HG02610 (cell line): ENCODE results near the gene RNF150.
"Not testable (repeated sequence)": the region's sequence is repeated elsewhere in the genome, so short reads cannot be mapped to it uniquely, and the experiment has no call there.

Source experiments
- ATAC-seq: cut with Tn5 transposase; IDR thresholded peaks from one replicate; pipeline ENCODE4 v1.9.1; 2021; ENCODE audit warnings: mild to moderate bottlenecking, moderate library complexity; ENCODE audit not compliant: unreplicated experiment

RNF150 gene

GRCh38 chr4:141079393-141079930 lies 53.8 kb downstream of the RNF150 start:
- ATAC-seq = no peak

DNA sequence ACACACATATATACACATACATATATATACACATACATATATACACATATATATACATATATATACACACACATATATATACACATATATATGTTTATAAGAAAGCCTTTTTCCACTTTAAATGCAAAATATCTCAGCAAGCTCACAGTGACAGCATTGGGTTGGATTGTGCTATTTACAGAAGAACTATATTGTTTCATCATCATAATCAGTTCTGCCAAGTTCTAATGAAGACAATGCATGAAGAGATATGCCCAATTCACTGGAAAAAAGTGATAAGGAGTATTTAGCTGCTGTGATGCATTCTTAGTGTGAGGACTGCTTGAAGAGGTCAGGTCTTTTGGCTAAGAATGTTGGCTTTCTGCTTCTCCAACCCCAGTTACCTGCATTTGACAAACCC lies 54.4 kb downstream of the RNF150 start:
- no peak for ATAC-seq

GRCh38 chr4:141077611-141078225 lies 55.6 kb downstream of the RNF150 start:
- no peak for ATAC-seq

DNA sequence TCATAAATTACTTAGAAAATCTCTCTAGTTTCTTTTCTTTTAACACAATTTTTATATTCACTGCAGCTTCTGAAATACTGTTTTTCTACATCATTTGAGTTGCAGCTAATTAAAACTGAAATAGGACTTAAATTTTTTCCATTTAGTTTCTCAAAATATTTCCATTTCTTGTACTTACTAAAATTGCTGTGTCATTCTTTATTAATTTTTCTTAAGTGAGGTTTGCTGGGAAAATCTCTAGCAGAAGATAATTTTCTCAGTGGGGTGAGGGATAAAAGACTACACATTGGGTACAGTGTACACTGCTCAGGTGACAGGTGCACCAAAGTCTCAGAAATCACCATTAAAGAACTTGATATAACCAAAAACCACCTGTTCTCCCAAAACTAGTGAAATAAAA lies 57.7 kb downstream of the RNF150 start:
- no peak for ATAC-seq

GRCh38 chr4:141074098-141074878 lies 59.0 kb downstream of the RNF150 start:
- ATAC-seq = peak; percentile 78

DNA sequence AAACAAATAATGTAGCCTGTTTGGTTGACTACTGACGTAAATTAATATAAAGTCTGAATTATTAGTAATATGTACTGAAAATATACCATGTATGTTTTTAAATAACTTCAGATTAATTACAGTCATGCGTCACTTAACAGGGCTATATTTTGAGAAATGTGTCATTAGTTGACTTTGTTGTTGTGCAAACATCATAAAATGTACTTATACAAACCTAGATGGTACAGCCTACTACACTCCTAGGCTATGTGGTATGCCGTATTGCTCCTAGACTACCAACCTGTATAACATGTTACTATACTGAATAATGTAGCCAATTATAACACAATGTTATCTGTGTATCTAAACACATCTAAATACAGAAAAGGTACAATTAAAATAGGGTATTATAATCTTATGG lies 66.6 kb downstream of the RNF150 start:
- ATAC-seq = no peak

- ATAC-seq = no peak
Observed at GRCh38 chr4:141065872-141066271, 67.4 kb downstream of the RNF150 start.

- no peak for ATAC-seq
Observed at GRCh38 chr4:141062651-141063050, 70.6 kb downstream of the RNF150 start.

GRCh38 chr4:141058591-141059512 lies 74.4 kb downstream of the RNF150 start:
- no peak for ATAC-seq

GRCh38 chr4:141057582-141057981 lies 75.7 kb downstream of the RNF150 start:
- no peak for ATAC-seq

- no peak for ATAC-seq
Observed at GRCh38 chr4:141056473-141056872, 76.8 kb downstream of the RNF150 start.

DNA sequence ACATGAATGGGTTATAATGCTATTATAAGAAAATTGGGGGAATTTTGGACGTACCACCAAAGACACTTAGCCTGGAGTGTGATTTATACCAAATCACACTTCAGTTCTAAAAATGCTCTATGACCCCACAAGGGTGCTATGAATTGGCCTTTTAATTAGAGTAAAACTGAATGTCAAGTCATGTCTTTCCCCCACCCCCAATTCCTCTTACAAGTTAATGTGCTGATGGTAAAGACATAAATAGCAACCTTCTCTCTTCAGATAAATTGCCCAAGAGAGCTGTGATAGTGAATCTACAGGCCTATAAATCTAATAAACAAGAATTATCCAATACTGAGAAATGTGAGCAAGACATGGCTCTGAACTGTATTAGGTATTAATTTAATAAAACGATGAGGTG lies 78.8 kb downstream of the RNF150 start:
- ATAC-seq = no peak

GRCh38 chr4:141050999-141051398 lies 82.3 kb downstream of the RNF150 start:
- ATAC-seq = not testable (repeated sequence)

DNA sequence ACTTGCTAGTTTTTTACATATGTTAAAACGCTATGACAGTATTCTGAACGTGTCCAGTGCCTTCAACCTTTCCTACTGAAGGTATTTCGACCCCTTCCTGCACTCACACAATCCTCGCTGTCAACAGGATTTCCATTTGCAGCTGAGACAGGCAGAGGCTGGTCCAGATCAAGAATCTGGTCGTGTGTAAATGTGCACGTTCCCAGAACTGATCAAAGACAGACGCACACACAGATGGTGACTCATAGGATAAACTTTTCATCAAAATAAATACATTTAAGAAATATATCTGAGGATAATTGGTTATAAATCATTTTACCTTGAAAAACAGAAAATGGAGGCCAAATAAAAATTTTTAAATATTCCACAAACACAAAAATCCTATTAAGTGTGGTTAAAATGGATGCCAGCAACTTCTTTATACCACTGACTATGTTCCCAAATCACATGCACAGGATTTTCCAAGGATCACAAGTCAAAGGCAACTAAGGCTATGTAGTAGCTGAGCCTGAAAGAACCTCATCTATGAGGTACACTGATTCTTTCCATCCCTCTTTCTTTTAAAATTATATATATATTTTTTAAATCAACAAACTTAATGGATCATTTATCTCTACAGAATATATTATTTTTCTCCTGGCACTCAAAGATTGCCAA lies 85.9 kb downstream of the RNF150 start:
- no peak for ATAC-seq

- ATAC-seq = no peak
Observed at GRCh38 chr4:141046255-141046654, 87.0 kb downstream of the RNF150 start.

GRCh38 chr4:141045848-141046247 lies 87.4 kb downstream of the RNF150 start:
- no peak for ATAC-seq

DNA sequence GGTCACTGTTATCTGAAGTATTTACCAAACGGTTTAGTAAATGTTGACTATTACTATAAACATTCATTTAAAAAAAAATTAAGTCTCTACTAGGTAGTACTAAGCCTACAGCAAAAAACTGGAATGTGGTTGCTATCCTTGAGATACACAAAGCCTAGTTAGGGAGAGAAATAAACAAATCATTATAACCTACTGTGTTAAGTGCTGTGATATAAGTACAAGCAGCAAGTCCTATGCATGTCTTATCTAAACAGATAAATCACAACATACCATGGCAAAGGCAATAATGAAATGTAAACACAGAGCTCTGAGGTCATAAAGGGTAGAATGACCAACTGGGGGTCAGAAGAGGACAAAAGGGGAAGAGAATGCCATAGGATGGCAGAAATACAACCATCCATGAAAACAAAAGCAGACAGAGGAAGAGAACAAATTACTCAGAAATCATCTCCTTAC lies 92.2 kb downstream of the RNF150 start:
- ATAC-seq = no peak

GRCh38 chr4:141039156-141039555 lies 94.1 kb downstream of the RNF150 start:
- no peak for ATAC-seq

- ATAC-seq = no peak
Observed at GRCh38 chr4:141038428-141038827, 94.8 kb downstream of the RNF150 start.

DNA sequence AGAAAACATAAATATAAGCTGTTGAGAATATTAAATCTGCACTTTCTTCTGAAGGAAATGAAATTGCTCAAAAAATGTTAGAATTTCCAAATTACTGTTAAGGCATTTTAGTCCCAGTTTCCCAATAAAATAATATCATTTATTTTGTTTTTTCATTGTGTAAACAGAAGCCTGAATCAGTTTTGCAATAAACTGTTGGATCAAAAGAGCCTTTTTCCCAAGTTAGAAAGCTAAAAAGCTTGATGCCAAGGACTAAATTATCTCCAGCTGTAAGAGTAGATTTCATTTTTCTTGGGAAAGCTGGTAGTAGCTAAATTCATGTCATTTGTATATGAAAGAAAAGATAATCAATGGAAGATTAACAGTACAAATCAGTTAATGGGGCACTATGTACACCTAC lies 95.8 kb downstream of the RNF150 start:
- ATAC-seq = no peak

DNA sequence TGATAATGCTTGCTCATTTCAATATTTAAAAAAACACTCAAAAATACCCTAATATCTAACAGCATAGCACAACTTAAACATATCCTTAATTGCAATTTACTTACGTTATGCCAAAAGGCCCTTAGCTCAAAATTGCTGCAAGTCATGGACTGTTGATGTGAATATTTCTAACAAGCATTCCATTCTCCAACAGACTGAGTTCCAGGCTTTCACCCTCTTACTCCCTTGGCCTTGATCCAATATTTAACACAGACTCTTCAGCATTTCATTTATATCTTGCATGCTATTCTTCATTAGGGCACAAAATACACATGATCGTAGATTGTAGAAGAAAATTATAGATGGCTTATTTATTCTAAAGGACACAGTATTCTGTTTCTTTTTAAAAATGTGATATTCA lies 96.5 kb downstream of the RNF150 start:
- no peak for ATAC-seq
